Measurements from ENCODE around the gene PARVB. TPM values are rescaled to one million over a fixed set of nuclear protein-coding genes. Genes with fewer than 3 reads are reported as not detected.

The PARVB gene
- total RNA-seq, 1 donor from 2014 or later = 12.7 TPM

- TF ChIP-seq EZH2phosphoT487 (IDR thresholded peaks at IDR 0.05) (no peak), EZH2 (IDR thresholded peaks at IDR 0.05) (no peak), CTCF (IDR thresholded peaks at IDR 0.05) (no peak)
- H3K4me1 ChIP-seq = peaks cover 16% of the 10 kb centered on the region
- no peak overlapping the region for H3K27ac Mint-ChIP-seq
- H3K4me1 Mint-ChIP-seq = peaks cover 8% of the 10 kb centered on the region
- no peaks in the 10 kb centered on the region for H3K79me2 ChIP-seq (ENCODE audit: low read depth)
- DNase-seq (ENCODE audit: low spot score) = no peak
- no peaks in the 10 kb centered on the region for H3F3A ChIP-seq (ENCODE audit: low read depth)
- H3K36me3 Mint-ChIP-seq = no peaks in the 10 kb centered on the region
- no peak overlapping the region for H3K9ac ChIP-seq
- no peak overlapping the region for H3K4me3 Mint-ChIP-seq
- no peaks in the 10 kb centered on the region for H4K20me1 ChIP-seq (ENCODE audit: low read depth)
- H3K27me3 Mint-ChIP-seq (ENCODE audit: insufficient read depth, low read depth) = peaks cover 9% of the 10 kb centered on the region
- no peak overlapping the region for H2AFZ ChIP-seq (replicated peaks)
- H3K9me3 ChIP-seq (ENCODE audit: low read depth) = no peaks in the 10 kb centered on the region
- H3K9me3 Mint-ChIP-seq = no peaks in the 10 kb centered on the region
- H3K4me2 ChIP-seq = no peak overlapping the region
- H3K27me3 ChIP-seq = no peaks in the 10 kb centered on the region
- no peak overlapping the region for H3K27ac ChIP-seq
- no peaks in the 10 kb centered on the region for H3K36me3 ChIP-seq
- no peak overlapping the region for H3K4me3 ChIP-seq
These were observed 175.1 kb downstream of the PARVB start for GRCh38 chr22:44199164-44199563.

- H3K79me2 ChIP-seq (ENCODE audit: low read depth) = no peaks in the 10 kb centered on the region
- H3K4me1 ChIP-seq = peaks cover 16% of the 10 kb centered on the region
- no peak for DNase-seq (ENCODE audit: low spot score)
- no peak overlapping the region for H3K27ac Mint-ChIP-seq
- TF ChIP-seq EZH2 (IDR thresholded peaks at IDR 0.05) (no peak), EZH2phosphoT487 (IDR thresholded peaks at IDR 0.05) (no peak), CTCF (IDR thresholded peaks at IDR 0.05) (no peak)
- H3K27me3 Mint-ChIP-seq (ENCODE audit: insufficient read depth, low read depth) = peaks cover 7% of the 10 kb centered on the region
- no peak overlapping the region for H3K4me3 Mint-ChIP-seq
- H3K4me2 ChIP-seq = no peak overlapping the region
- H3K27ac ChIP-seq = no peak overlapping the region
- H3K4me3 ChIP-seq = no peak overlapping the region
- H3K36me3 Mint-ChIP-seq = no peaks in the 10 kb centered on the region
- H3K27me3 ChIP-seq = no peaks in the 10 kb centered on the region
- no peak overlapping the region for H3K9ac ChIP-seq
- no peaks in the 10 kb centered on the region for H4K20me1 ChIP-seq (ENCODE audit: low read depth)
- H3F3A ChIP-seq (ENCODE audit: low read depth) = no peaks in the 10 kb centered on the region
- no peaks in the 10 kb centered on the region for H3K9me3 Mint-ChIP-seq
- no peak overlapping the region for H2AFZ ChIP-seq (replicated peaks)
- H3K9me3 ChIP-seq (ENCODE audit: low read depth) = no peaks in the 10 kb centered on the region
- H3K36me3 ChIP-seq = no peaks in the 10 kb centered on the region
- peaks cover 8% of the 10 kb centered on the region for H3K4me1 Mint-ChIP-seq
These were observed 175.8 kb downstream of the PARVB start for GRCh38 chr22:44199866-44200265.

GRCh38 chr22:44200451-44200850 lies 176.3 kb downstream of the PARVB start:
- Histone ChIP-seq H3K4me1 (peaks cover 14% of the 10 kb centered on the region), H3K27ac (no peak overlapping the region), H4K20me1 (ENCODE audit: low read depth) (no peaks in the 10 kb centered on the region), H3K36me3 (no peaks in the 10 kb centered on the region), H3K9me3 (ENCODE audit: low read depth) (no peaks in the 10 kb centered on the region), H2AFZ (replicated peaks) (no peak overlapping the region), H3K79me2 (ENCODE audit: low read depth) (no peaks in the 10 kb centered on the region), H3K4me2 (no peak overlapping the region), H3K4me3 (no peak overlapping the region), H3F3A (ENCODE audit: low read depth) (no peaks in the 10 kb centered on the region), H3K27me3 (no peaks in the 10 kb centered on the region), H3K9ac (no peak overlapping the region)
- Mint-ChIP-seq H3K4me3 (no peak overlapping the region), H3K4me1 (peaks cover 8% of the 10 kb centered on the region), H3K27ac (no peak overlapping the region), H3K27me3 (ENCODE audit: insufficient read depth, low read depth) (peaks cover 5% of the 10 kb centered on the region), H3K9me3 (no peaks in the 10 kb centered on the region), H3K36me3 (no peaks in the 10 kb centered on the region)
- TF ChIP-seq EZH2phosphoT487 (IDR thresholded peaks at IDR 0.05) (no peak), CTCF (IDR thresholded peaks at IDR 0.05) (no peak), EZH2 (IDR thresholded peaks at IDR 0.05) (no peak)
- DNase-seq (ENCODE audit: low spot score) = no peak

All from neural progenitor cell (in vitro differentiated cells).